ENCODE results near the gene KIAA1549. TPM values are rescaled to one million over a fixed set of nuclear protein-coding genes. Genes with fewer than 3 reads are reported as not detected.
A peak's percentile ranks its signal among the peaks of the same experiment; 100 is the strongest.

KIAA1549 gene
- total and polyA plus RNA-seq, 3 donors from 2014 or later: 4.4 to 8.0 (median 7.4) TPM

DNA sequence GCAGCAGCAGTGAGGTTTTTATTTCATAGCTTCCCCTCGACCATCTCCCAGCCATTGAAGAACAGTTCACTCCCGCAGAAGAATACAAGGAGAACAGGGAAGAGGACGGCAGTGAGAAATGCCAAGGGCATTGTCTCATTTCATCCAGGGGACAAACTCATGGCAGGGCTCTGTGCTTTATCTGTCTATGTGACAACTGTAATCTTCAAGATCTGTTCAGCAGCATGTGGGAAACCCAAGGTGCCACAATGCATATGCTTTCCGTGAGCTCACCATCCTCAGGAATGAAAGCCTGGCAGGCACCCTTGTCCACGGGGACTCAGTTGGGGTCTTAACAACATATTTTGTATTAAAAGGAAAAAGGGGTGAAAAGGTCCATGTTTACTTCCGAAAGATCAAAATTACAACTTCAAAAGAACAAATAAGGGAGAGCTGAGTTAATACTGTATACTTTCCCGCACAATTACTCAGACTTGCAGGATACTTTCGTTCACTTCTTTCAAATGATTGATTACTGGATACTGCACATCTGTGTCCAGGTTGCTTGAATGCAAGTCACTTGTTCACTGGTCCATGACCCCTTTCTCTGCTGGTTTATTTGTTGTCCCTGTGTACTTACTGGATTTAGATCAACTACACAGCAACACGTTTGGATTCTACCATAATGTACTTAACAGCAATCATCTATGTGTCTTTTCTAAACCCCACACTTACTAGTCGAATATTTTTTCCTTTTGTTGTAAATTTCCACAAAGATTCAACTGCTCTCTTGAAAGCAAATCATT lies 93.1 kb downstream of the KIAA1549 start:
- H3K9me3 ChIP-seq: no peaks in the 10 kb centered on the region
- no peaks in the 10 kb centered on the region for H3K27me3 ChIP-seq
- intact Hi-C loops (cut with DNase I; ENCODE audit: low total_unique reads): loop anchor here (10.0 kb wide), 1 partner anchor 97 kb away; the partner anchor contains the start of gene KIAA1549
- H3K36me3 ChIP-seq (ENCODE audit: low read depth, missing control alignments): no peaks in the 10 kb centered on the region
- no peak overlapping the region for H3K27ac ChIP-seq
- WGBS, 2 donors: 83 to 89% methylated on average over 10 of the region's 10 CpGs
- TF ChIP-seq POLR2A (IDR thresholded peaks at IDR 0.05): no peak
- TF ChIP-seq, protein P1, sequence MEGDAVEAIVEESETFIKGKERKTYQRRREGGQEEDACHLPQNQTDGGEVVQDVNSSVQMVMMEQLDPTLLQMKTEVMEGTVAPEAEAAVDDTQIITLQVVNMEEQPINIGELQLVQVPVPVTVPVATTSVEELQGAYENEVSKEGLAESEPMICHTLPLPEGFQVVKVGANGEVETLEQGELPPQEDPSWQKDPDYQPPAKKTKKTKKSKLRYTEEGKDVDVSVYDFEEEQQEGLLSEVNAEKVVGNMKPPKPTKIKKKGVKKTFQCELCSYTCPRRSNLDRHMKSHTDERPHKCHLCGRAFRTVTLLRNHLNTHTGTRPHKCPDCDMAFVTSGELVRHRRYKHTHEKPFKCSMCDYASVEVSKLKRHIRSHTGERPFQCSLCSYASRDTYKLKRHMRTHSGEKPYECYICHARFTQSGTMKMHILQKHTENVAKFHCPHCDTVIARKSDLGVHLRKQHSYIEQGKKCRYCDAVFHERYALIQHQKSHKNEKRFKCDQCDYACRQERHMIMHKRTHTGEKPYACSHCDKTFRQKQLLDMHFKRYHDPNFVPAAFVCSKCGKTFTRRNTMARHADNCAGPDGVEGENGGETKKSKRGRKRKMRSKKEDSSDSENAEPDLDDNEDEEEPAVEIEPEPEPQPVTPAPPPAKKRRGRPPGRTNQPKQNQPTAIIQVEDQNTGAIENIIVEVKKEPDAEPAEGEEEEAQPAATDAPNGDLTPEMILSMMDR (IDR thresholded peaks at IDR 0.05): no peak
- DNase-seq: no peak
- no peak overlapping the region for H3K4me3 ChIP-seq
- no peaks in the 10 kb centered on the region for H3K4me1 ChIP-seq

DNA sequence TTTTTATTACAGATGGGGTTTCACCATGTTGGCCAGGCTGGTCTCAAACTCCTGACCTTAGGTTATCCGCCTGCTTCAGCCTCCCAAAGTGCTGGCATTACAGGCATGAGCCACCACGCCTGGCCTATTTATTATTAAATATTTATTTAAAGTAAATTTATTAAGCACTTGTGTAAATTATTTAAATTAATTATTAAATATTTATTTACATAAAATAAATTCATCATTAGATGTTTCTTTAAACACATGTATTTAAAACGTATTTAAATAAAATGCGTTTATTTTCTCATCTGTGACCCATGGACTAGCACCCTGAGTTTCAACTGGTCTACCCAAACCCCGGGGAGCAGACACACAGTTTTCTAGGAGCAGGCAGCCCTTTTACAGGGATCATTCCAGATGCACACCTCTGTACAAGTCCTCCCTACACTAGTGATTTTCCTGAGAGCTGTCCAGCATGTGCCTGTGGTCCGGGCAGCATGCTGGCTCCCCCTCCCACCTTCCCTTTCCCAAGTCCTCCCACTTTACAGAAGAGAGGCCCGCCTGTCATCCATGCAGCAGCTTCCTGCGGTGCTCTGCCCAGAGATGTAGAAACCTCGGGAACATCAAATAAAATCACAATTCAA lies 94.0 kb downstream of the KIAA1549 start:
- Histone ChIP-seq H3K27me3 (no peaks in the 10 kb centered on the region), H3K4me3 (no peak overlapping the region), H3K27ac (no peak overlapping the region), H3K9me3 (no peaks in the 10 kb centered on the region), H3K36me3 (ENCODE audit: low read depth, missing control alignments) (no peaks in the 10 kb centered on the region), H3K4me1 (no peaks in the 10 kb centered on the region)
- TF ChIP-seq, protein P1 (IDR thresholded peaks at IDR 0.05): no peak
- no peak for TF ChIP-seq POLR2A (IDR thresholded peaks at IDR 0.05)
- DNase-seq: no peak
- WGBS, 2 donors: 84 to 89% methylated on average over 9 of the region's 9 CpGs
- intact Hi-C loops (cut with DNase I; ENCODE audit: low total_unique reads): loop anchor here (10.0 kb wide), 1 partner anchor 98 kb away; the partner anchor contains the start of gene KIAA1549

DNA sequence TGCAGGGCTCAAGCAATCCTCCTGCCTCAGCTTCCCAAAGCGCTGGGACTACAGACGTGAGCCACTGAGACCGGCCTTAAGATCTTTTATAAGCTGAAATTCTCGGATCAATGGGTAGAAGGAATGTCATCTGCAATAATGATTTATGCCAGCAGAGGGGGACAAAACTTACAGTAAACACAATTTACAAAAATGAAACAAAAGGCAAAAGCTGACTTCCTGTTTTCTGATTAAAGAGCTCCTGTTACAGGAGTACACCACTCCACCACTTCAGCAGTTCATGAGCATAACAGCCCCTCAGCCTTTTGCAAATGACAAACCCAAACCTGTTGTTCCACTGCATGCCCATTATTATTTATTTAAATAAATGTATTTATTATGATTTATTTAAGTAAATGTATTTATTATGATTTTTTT lies 94.7 kb downstream of the KIAA1549 start:
- WGBS, 2 donors: 49 to 52% methylated on average over 4 of the region's 4 CpGs
- TF ChIP-seq POLR2A (IDR thresholded peaks at IDR 0.05): no peak
- TF ChIP-seq, protein P1 (IDR thresholded peaks at IDR 0.05): peak; percentile 51 to 71 (median 58)
- DNase-seq: peak; percentile 28
- Histone ChIP-seq H3K9me3 (no peaks in the 10 kb centered on the region), H3K4me1 (no peaks in the 10 kb centered on the region), H3K27ac (no peak overlapping the region), H3K4me3 (no peak overlapping the region), H3K36me3 (ENCODE audit: low read depth, missing control alignments) (no peaks in the 10 kb centered on the region), H3K27me3 (no peaks in the 10 kb centered on the region)
- intact Hi-C loops (cut with DNase I; ENCODE audit: low total_unique reads): loop anchor here (10.0 kb wide), 1 partner anchor 98 kb away; the partner anchor contains the start of gene KIAA1549

DNA sequence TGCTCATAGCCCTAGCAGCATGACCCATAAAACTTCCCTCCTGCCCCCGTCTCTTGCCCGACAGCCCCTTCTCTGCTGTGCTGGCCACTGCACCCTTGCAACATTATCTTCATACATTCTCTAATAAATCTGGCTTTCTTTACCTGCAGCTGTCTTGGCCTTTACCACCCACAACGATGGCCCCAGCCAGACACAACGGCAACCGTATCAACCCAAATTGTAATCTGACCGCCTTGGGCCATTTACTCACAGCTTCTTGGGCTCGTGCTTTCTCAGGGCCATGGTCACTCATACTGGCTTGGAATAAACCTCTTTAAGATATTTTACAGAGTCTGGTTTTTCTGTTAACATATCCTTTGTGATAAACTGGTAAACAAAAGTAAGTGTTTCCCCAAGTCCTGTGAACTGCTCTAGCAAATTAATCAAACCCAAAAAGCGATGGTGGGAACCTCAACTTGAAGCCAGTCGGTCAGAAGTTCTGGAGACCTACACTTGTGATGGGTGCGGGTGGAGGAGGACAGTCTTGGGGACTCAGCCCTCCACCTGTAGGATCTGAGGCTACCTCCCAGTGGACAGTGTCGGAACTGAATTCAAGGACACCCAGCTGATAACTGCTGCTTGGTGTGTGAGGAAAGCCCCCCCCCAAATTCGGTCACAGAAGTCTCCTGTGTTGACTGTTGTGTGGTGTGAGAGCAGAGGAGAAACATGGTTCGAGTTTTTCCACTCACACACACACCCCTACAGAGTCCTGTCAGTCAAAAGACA lies 95.6 kb downstream of the KIAA1549 start:
- Histone ChIP-seq H3K27ac (no peak overlapping the region), H3K36me3 (ENCODE audit: low read depth, missing control alignments) (no peaks in the 10 kb centered on the region), H3K9me3 (no peaks in the 10 kb centered on the region), H3K4me3 (no peak overlapping the region), H3K27me3 (no peaks in the 10 kb centered on the region), H3K4me1 (no peaks in the 10 kb centered on the region)
- DNase-seq: no peak
- intact Hi-C loops (cut with DNase I; ENCODE audit: low total_unique reads): loop anchor here (10.0 kb wide), 1 partner anchor 99 kb away; the partner anchor contains the start of gene KIAA1549
- TF ChIP-seq, protein P1 (IDR thresholded peaks at IDR 0.05): no peak
- WGBS, 2 donors: 87 to 89% methylated on average over 13 of the region's 13 CpGs

Data from testis (tissue), 3 donors.